Measurements from ENCODE around the gene RALGAPA1. TPM values are rescaled to one million over a fixed set of nuclear protein-coding genes. Genes with fewer than 3 reads are reported as not detected.

The RALGAPA1 gene
- total and polyA plus RNA-seq, 2 experiments from 2014 or later = 21.9 to 27.3 TPM

DNA sequence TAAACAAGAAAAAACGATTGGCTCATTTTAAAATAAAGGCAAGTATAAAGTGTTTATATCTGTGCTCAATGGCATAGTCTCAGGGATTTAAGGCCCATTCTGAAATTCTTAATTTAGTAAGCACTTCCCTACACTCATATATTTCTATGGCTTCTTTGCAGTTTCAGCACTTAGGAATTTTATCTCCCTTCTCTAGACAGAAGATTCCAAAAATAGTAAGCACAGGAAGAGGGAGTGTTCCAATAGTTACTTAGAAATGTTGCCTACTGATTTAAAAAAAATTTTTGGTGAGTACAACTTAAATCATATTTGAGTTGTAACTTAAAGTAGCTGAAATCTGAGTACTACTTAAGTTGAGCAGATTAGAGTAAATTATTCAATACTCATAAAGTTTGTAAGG, 255.3 kb downstream of the RALGAPA1 start:
- Histone ChIP-seq H3K27ac (ENCODE audit: low read depth) (no peak overlapping the region), H3K36me3 (ENCODE audit: insufficient read depth) (no peaks in the 10 kb centered on the region), H3K4me1 (ENCODE audit: insufficient read depth) (peaks cover 9% of the 10 kb centered on the region), H2AFZ (no peak overlapping the region), H3K27me3 (ENCODE audit: insufficient read depth) (no peaks in the 10 kb centered on the region), H3K9me2 (ENCODE audit: insufficient read depth) (no peaks in the 10 kb centered on the region), H3K4me3 (no peak overlapping the region), H4K20me1 (replicated peaks; ENCODE audit: insufficient read depth) (no peaks in the 10 kb centered on the region), H3K79me2 (replicated peaks; ENCODE audit: insufficient read depth) (no peaks in the 10 kb centered on the region), H3K4me2 (no peak overlapping the region), H3F3A (replicated peaks; ENCODE audit: low read depth) (no peaks in the 10 kb centered on the region)
- peaks cover 26% of the 10 kb centered on the region; the same call in 2 of the 3 replicates for H3K4me1 Mint-ChIP-seq
- H3K9me3 Mint-ChIP-seq = no peaks in the 10 kb centered on the region
- DNase-seq (ENCODE audit: low spot score) = no peak
- no peak for ATAC-seq
- H3K36me3 Mint-ChIP-seq (ENCODE audit: low read depth) = no peaks in the 10 kb centered on the region
- H3K27me3 Mint-ChIP-seq (ENCODE audit: insufficient read depth, low read depth, poor library complexity) = no peaks in the 10 kb centered on the region
- no peak overlapping the region for H3K4me3 Mint-ChIP-seq
- no peak overlapping the region for H3K27ac Mint-ChIP-seq
- TF ChIP-seq, protein P1, sequence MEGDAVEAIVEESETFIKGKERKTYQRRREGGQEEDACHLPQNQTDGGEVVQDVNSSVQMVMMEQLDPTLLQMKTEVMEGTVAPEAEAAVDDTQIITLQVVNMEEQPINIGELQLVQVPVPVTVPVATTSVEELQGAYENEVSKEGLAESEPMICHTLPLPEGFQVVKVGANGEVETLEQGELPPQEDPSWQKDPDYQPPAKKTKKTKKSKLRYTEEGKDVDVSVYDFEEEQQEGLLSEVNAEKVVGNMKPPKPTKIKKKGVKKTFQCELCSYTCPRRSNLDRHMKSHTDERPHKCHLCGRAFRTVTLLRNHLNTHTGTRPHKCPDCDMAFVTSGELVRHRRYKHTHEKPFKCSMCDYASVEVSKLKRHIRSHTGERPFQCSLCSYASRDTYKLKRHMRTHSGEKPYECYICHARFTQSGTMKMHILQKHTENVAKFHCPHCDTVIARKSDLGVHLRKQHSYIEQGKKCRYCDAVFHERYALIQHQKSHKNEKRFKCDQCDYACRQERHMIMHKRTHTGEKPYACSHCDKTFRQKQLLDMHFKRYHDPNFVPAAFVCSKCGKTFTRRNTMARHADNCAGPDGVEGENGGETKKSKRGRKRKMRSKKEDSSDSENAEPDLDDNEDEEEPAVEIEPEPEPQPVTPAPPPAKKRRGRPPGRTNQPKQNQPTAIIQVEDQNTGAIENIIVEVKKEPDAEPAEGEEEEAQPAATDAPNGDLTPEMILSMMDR (conservative IDR thresholded peaks at IDR 0.05; ENCODE audit: low read depth in 2 of 2) = no peak
- TF ChIP-seq ZNF331 (CRISPR knock-in tag; IDR thresholded peaks at IDR 0.05; ENCODE audit: low read depth) (no peak), EZH2phosphoT487 (IDR thresholded peaks at IDR 0.05; ENCODE audit: unreplicated experiment) (no peak), CREB1 (CRISPR knock-in tag; IDR thresholded peaks at IDR 0.05; ENCODE audit: low read depth) (no peak), POLR2AphosphoS5 (IDR thresholded peaks at IDR 0.05; ENCODE audit: low read depth) (no peak), EZH2 (IDR thresholded peaks at IDR 0.05; ENCODE audit: low read depth, unreplicated experiment) (no peak), JUNB (IDR thresholded peaks at IDR 0.05; ENCODE audit: unreplicated experiment) (no peak), NANOG (IDR thresholded peaks at IDR 0.05; ENCODE audit: borderline replicate concordance) (no peak), ZNF114 (CRISPR knock-in tag; IDR thresholded peaks at IDR 0.05) (no peak), STAT1 (IDR thresholded peaks at IDR 0.05; ENCODE audit: unreplicated experiment) (no peak)
- TF ChIP-seq, protein P2, sequence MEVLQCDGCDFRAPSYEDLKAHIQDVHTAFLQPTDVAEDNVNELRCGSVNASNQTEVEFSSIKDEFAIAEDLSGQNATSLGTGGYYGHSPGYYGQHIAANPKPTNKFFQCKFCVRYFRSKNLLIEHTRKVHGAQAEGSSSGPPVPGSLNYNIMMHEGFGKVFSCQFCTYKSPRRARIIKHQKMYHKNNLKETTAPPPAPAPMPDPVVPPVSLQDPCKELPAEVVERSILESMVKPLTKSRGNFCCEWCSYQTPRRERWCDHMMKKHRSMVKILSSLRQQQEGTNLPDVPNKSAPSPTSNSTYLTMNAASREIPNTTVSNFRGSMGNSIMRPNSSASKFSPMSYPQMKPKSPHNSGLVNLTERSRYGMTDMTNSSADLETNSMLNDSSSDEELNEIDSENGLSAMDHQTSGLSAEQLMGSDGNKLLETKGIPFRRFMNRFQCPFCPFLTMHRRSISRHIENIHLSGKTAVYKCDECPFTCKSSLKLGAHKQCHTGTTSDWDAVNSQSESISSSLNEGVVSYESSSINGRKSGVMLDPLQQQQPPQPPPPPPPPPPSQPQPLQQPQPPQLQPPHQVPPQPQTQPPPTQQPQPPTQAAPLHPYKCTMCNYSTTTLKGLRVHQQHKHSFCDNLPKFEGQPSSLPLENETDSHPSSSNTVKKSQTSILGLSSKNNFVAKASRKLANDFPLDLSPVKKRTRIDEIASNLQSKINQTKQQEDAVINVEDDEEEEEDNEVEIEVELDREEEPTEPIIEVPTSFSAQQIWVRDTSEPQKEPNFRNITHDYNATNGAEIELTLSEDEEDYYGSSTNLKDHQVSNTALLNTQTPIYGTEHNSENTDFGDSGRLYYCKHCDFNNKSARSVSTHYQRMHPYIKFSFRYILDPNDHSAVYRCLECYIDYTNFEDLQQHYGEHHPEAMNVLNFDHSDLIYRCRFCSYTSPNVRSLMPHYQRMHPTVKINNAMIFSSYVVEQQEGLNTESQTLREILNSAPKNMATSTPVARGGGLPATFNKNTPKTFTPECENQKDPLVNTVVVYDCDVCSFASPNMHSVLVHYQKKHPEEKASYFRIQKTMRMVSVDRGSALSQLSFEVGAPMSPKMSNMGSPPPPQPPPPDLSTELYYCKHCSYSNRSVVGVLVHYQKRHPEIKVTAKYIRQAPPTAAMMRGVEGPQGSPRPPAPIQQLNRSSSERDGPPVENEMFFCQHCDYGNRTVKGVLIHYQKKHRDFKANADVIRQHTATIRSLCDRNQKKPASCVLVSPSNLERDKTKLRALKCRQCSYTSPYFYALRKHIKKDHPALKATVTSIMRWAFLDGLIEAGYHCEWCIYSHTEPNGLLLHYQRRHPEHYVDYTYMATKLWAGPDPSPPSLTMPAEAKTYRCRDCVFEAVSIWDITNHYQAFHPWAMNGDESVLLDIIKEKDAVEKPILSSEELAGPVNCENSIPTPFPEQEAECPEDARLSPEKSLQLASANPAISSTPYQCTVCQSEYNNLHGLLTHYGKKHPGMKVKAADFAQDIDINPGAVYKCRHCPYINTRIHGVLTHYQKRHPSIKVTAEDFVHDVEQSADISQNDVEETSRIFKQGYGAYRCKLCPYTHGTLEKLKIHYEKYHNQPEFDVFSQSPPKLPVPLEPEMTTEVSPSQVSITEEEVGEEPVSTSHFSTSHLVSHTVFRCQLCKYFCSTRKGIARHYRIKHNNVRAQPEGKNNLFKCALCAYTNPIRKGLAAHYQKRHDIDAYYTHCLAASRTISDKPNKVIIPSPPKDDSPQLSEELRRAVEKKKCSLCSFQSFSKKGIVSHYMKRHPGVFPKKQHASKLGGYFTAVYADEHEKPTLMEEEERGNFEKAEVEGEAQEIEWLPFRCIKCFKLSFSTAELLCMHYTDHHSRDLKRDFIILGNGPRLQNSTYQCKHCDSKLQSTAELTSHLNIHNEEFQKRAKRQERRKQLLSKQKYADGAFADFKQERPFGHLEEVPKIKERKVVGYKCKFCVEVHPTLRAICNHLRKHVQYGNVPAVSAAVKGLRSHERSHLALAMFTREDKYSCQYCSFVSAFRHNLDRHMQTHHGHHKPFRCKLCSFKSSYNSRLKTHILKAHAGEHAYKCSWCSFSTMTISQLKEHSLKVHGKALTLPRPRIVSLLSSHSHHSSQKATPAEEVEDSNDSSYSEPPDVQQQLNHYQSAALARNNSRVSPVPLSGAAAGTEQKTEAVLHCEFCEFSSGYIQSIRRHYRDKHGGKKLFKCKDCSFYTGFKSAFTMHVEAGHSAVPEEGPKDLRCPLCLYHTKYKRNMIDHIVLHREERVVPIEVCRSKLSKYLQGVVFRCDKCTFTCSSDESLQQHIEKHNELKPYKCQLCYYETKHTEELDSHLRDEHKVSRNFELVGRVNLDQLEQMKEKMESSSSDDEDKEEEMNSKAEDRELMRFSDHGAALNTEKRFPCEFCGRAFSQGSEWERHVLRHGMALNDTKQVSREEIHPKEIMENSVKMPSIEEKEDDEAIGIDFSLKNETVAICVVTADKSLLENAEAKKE (CRISPR knock-in tag; IDR thresholded peaks at IDR 0.05) = no peak
- TF ChIP-seq, protein P3, sequence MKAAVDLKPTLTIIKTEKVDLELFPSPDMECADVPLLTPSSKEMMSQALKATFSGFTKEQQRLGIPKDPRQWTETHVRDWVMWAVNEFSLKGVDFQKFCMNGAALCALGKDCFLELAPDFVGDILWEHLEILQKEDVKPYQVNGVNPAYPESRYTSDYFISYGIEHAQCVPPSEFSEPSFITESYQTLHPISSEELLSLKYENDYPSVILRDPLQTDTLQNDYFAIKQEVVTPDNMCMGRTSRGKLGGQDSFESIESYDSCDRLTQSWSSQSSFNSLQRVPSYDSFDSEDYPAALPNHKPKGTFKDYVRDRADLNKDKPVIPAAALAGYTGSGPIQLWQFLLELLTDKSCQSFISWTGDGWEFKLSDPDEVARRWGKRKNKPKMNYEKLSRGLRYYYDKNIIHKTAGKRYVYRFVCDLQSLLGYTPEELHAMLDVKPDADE (IDR thresholded peaks at IDR 0.05) = no peak
- TF ChIP-seq, protein P4, sequence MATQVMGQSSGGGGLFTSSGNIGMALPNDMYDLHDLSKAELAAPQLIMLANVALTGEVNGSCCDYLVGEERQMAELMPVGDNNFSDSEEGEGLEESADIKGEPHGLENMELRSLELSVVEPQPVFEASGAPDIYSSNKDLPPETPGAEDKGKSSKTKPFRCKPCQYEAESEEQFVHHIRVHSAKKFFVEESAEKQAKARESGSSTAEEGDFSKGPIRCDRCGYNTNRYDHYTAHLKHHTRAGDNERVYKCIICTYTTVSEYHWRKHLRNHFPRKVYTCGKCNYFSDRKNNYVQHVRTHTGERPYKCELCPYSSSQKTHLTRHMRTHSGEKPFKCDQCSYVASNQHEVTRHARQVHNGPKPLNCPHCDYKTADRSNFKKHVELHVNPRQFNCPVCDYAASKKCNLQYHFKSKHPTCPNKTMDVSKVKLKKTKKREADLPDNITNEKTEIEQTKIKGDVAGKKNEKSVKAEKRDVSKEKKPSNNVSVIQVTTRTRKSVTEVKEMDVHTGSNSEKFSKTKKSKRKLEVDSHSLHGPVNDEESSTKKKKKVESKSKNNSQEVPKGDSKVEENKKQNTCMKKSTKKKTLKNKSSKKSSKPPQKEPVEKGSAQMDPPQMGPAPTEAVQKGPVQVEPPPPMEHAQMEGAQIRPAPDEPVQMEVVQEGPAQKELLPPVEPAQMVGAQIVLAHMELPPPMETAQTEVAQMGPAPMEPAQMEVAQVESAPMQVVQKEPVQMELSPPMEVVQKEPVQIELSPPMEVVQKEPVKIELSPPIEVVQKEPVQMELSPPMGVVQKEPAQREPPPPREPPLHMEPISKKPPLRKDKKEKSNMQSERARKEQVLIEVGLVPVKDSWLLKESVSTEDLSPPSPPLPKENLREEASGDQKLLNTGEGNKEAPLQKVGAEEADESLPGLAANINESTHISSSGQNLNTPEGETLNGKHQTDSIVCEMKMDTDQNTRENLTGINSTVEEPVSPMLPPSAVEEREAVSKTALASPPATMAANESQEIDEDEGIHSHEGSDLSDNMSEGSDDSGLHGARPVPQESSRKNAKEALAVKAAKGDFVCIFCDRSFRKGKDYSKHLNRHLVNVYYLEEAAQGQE (IDR thresholded peaks at IDR 0.05; ENCODE audit: unreplicated experiment) = no peak

Data from GM23338 (cell line).